ENCODE data around the gene PAK4.
A peak's percentile ranks its signal among the peaks of the same experiment; 100 is the strongest.
"Not testable (repeated sequence)": the region's sequence is repeated elsewhere in the genome, so short reads cannot be mapped to it uniquely, and the experiment has no call there.

PAK4 gene
- total RNA-seq, result 6.6 to 13.1 reads per million in 2 donors

DNA sequence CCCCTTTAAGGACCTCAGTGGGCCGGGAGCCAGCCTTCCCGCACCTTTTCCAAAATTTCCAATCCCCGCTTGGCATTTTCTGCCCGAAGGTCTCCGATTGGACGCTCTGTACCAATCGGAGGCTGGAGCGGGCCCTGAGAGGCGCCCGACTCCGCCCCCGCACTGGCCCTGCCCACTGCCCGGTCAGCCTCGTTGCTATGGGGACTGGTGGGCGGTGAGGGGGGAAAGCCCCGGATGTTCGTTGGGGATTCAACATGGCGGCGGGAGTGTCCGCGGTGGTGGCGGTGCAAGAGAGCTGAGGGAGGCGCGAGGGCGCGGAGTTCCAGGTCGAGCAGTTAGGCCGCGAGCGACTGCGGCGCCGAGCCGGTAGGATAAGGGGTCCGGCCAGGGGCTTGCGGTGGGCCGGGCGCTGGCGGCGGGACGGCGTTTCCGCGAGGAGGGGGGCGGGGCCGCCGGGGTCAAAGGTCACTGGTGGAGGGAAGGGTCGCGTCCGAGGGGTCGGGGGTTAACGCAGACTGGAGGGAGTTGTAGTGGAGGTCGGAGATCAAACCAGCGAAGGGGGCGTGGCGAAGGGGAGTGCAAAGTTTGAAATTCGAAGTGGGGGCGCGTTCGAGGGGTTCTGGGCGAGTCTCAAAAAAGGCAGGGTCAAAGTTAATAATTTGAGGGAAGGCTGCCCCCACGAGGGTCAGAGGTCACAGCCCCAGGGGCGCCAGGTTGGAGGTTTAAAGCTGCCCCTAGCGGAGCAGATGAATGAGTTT lies at the start of gene PAK4:
TSS of gene PAK4 (plus strand) at position 233 of the 758 bp plus-strand sequence. CDS start 43,768 bp downstream, outside the sequence.
- peak; percentile 89 to 98 (median 95) for DNase-seq

GRCh38 chr19:39077323-39077722 lies 48.3 kb upstream of the PAK4 start:
- no peak for DNase-seq

- DNase-seq, result no peak
These were observed 47.0 kb upstream of the PAK4 start for GRCh38 chr19:39078436-39079200.

- DNase-seq, result no peak
These were observed 45.2 kb upstream of the PAK4 start for GRCh38 chr19:39080431-39080830.

DNA sequence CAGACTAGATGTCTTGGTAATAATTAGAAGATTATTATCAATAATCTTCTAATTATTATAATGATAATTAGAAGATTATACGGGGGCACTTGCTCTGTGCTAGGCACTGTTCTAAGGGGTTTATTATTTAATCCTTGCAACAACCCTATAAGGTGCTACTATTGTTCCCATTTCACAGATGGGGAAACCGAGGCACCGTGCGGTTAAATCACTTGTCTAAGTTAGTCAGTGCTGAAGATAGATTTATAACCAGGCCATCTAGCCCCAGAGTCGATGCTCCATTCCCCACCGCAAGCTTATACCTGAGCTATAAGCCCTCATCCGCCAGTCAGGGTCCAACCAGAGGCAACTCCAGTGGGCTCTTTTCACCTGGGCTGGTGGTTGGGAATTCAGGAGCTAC lies 43.4 kb upstream of the PAK4 start:
- no peak for DNase-seq

DNA sequence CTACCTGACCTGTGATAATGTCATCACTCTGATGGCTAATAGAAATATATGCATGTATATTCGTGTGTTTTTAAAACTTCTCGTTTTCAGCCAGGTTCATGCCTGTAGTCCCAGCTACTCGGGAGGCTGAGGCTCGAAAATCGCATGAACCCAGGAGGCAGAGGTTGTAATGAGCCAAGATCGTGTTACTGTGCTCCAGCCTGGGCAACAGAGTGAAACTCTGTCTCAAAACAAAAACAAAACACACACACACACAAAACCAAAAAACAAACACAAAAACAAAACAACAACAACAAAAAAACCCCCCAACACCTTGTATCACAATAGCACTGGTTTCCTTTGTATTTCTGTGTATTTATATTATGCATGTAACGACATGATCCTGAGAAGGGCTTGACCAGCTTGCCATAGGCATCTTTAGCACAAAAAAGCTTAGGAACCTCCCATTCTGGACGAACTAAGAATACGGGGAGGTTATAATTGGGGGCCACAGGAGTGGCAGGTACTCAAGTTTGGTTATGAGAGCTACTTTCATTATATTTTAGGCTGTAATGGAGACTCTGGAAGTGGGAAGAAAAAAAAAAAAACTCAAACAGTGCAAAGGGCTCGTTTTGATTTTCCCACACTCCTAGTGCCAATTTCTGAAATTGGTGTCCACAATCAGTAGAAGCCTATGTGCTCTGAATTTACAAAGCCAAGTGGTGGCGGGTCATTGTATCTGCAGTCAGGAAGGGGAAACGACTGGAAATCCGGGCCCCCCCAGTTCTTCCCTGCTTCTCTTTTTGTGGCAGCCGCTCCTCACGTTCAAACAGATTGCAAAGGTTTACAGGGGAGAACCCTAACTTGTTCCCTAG lies 42.6 kb upstream of the PAK4 start:
- DNase-seq, result no peak

DNA sequence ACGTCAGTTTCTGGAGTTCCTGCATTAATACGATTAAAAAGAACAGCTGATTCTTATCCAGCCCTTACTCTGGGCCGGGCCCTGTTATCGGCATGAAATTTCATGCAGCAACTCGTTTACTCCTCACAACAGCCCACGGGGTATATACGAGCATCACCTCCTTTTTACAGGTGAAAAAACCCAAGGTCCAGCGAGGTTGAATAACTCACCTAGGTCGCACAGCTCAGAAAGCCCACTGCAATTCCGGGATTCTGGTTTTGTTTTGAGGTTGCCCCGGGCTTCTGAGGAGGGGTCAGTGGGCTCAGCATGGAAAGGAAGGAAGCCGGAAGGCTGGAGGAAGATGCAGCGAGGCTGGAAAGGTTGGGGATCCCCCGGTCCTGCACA lies 42.0 kb upstream of the PAK4 start:
- DNase-seq, result no peak

DNA sequence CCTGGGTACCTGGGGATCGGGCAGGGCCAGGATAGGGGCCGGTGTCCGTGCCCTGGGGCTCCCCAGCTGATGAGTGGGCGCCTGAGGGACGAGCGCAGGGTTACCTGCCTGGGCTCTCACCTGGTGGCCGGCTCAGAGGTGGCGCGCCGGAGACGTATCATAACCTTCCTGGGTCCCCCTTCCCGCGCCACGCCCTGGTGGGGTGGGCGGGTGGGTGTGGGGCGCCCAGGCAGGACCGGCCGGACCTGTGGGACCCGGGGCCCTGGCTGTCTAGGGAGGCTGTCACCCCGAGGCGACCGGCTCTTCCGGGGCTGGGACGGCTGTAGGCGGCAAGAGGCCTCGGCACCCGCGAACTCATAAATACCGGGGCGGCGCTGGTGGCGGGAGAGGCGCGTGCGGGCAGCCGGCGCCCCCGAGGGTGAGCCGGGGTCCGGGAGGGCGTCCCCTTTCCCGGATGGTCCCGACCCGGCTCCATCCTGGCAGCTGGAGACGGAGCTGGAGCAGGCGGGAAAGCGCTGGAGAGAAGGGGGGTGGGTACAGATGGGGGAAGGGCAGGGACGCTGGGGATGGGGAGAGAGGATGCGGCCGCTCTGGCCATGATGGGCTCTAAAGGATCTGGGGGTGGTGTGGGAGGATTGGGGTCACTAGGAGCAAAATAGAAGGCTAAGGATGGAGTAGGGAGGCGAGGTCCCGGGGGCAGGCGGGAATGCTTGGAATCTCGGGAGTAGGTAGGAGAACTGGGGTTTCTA lies 41.4 kb upstream of the PAK4 start, which contains the start of gene ACP7:
TSS of gene ACP7 (plus strand) at position 386 of the 749 bp plus-strand sequence. CDS start 902 bp downstream, outside the sequence.
- peak in 1 of 5 experiments; percentile 23 for DNase-seq

- no peak for DNase-seq
These were observed 40.9 kb upstream of the PAK4 start for GRCh38 chr19:39084732-39085080.

DNA sequence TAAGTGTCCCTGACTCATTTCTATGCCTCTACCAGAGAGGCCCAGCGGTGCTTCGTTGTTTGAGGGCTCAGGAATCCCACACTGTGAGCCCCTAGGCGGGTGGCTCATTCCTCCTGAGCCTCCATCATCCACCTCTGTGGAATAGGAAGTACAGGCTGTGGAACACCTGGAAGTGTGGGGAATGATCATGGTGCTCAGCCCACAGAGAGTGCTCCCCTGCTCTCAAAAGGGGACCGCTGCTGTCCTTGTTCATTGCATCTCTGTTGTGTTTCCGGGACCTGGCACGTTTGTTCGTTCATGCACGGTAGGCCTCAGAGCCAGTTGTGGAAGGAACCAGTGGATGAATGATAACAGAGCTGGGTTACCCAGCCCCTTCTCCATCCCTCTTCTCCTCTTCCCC lies 40.2 kb upstream of the PAK4 start:
- no peak for DNase-seq

- no peak for DNase-seq
These were observed 39.2 kb upstream of the PAK4 start for GRCh38 chr19:39086386-39086785.

DNA sequence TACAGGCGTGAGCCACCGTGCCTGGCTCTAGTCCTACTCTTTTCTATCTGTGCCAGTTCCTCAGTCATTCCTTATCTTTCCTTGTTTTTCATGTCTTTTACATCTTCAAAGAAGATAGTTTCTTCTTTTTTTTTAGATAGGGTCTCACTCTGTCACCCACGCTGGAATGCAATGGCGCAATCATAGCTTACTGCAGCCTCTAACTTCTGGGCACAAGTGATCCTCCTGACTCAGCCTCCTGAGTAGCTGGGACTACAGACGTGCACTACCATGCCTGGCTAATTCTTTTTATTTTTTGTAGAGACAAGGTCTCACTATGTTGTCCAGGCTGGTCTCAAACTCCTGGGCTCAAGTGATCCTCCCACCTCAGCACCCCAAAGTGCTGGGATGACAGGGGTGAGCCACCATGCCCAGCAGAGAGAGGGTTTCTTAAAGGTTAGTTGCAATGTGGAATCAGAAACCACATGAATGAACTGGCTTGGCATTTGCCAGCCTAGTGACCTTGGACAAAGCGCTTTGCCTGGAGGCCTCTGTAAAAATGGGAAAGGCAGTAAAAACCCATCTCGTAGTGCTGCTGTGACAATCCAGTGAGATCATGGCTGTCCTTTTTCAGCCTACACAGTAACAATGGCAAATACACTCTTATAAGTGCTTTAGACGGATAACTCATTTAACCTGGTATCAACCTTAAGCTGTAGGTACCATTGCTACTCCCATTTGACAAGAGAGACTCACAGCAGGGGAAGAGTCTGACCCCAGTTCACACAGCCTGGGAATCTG lies 37.5 kb upstream of the PAK4 start:
- no peak for DNase-seq

DNA sequence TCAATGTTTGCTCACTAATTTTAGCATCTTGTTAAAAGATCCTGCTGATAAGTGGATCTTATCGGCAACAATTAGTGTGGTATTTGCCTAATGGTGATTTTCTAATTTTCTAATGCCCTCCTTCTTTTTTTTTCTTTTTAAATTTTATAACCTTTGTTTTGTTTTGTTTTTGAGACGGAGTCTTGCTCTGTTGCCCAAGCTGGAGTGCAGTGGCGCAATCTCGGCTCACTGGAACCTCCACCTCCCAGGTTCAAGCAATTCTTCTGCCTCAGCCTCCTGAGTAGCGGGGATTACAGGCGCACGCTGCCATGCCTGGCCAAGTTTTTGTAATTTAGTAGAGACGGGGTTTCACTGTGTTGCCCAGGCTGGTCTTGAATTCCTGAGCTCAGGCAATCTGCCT lies 35.6 kb upstream of the PAK4 start:
- DNase-seq, result not testable (repeated sequence)

DNA sequence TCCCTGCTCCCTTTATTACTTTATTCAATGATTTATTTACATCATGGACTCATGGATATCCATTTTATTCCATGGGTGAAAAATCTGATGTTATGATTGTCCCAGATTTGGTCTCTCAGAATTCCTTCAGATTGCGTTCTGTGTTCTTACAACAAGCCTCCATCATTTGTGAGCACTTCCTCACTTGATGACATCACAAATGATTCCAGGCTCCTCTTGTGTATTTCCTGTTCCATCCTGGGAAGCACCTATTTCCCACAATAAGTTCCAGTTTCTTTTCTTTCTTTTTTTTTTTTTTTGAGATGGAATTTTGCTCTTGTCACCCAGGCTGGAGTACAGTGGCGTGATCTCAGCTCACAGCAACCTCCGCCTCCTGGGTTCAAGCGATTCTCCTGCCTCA lies 34.7 kb upstream of the PAK4 start:
- no peak for DNase-seq

- not testable (repeated sequence) for DNase-seq
These were observed 29.6 kb upstream of the PAK4 start for GRCh38 chr19:39095799-39096540.

- no peak for DNase-seq
These were observed 28.3 kb upstream of the PAK4 start for GRCh38 chr19:39097299-39097698.

DNA sequence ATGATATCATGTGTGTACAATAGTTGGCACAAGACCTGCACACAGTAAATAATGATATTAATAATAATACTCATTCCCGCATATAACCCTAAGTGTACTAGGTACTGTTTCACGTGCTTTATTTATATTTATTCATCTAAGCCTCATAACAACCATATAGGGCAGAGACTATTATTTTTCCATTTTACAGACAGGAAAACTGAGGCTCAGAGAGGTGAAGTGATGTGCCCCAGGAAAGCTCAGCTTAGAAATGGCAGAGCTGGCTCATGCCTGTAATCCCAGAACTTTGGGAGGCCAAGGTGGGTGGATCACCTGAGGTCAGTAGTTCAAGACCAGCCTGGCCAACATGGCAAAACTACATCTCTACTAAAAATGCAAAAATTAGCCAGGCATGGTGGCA lies 27.9 kb upstream of the PAK4 start:
- DNase-seq, result no peak

DNA sequence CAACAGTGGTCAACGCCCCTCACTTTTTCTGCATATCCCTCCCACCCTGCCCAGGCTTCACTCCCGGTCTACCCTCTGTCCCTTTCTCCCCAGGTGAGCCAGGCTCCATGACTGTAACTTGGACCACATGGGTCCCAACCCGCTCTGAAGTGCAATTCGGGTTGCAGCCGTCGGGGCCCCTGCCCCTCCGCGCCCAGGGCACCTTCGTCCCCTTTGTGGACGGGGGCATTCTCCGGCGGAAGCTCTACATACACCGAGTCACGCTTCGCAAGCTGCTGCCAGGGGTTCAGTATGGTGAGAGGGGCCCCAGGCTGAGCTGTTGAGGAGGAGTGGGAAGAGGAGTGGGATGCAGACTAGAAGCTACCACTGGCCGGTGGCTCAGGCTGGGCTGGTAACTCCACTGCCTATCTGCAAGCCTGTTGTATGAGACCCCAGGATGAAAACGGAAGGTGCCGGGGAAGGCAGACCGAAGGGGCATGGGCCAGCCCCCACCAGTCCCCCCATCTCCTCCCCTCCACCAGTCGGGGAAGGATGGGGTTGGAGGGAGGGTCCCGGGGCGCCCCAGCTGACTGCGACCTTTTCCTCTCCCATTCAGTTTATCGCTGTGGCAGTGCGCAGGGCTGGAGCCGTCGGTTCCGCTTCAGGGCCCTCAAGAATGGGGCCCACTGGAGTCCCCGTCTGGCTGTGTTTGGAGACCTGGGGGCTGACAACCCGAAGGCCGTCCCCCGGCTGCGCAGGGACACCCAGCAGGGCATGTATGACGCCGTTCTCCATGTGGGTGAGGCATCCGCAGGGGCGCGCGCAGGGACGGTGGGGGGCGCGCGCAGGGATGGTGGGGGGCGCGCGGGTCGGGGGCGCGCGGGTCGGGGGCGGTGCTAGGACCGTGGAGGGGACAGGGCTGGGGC lies 27.0 kb upstream of the PAK4 start:
- no peak for DNase-seq

- no peak for DNase-seq
These were observed 26.2 kb upstream of the PAK4 start for GRCh38 chr19:39099341-39099740.

All from T-helper 2 cell (primary cell).